Measurements from ENCODE around the gene TEX12.

GRCh38 chr11:112196519-112197087 lies 29.4 kb downstream of the TEX12 start:
- TF ChIP-seq EZH2 (IDR thresholded peaks at IDR 0.05) (no peak), POLR2AphosphoS5 (IDR thresholded peaks at IDR 0.05; ENCODE audit: borderline replicate concordance, low read depth, low read length) (no peak), FOXP2 (optimal IDR thresholded peaks at IDR 0.05; ENCODE audit: control extremely low read depth, extremely low read length, insufficient read depth) (no peak)
